HAP-1 (cell line): ENCODE data around the gene NDUFAF5.

Source experiments
- DNase-seq, 2 experiments: peaks; one replicate each; pipeline ENCODE4 v3.0.0-alpha.2; 2016 to 2020; ENCODE audit warnings: low spot score in 2 of 2
- H3K27me3 ChIP-seq: fragments of 250-450 bp; sonication (Bioruptor Pico); 2 replicates; pipeline ENCODE4 v1.5.1; 2020; ENCODE audit warnings: low read depth, mild to moderate bottlenecking, moderate library complexity
- H3K36me3 ChIP-seq: fragments of 250-450 bp; sonication (Bioruptor Pico); replicated peaks from 2 replicates; pipeline ENCODE4 v1.5.1; 2020; ENCODE audit warnings: mild to moderate bottlenecking
- H3K4me1 ChIP-seq: fragments of 250-450 bp; sonication (Bioruptor Pico); 2 replicates; pipeline ENCODE4 v1.5.1; 2020; ENCODE audit warnings: mild to moderate bottlenecking
- H3K4me3 ChIP-seq: fragments of 250-450 bp; sonication (Bioruptor Pico); 2 replicates; pipeline ENCODE4 v1.5.1; 2020; ENCODE audit warnings: mild to moderate bottlenecking, moderate library complexity
- H3K9me3 ChIP-seq: fragments of 250-450 bp; sonication (Bioruptor Pico); 2 replicates; pipeline ENCODE4 v1.5.1; 2020; ENCODE audit warnings: mild to moderate bottlenecking, moderate library complexity
- in situ Hi-C: fragments of 300-500 bp; cut with MboI; formaldehyde crosslinking; loops from 3 replicates; pipeline ENCODE4 v1.14.3; 2020; ENCODE audit warnings: low sequenced_read_pairs, inconsistent platforms, mixed read lengths

NDUFAF5 gene

GRCh38 chr20:13819885-13820645, 35.2 kb downstream of the NDUFAF5 start:
- H3K27me3 ChIP-seq, result no peaks in the 10 kb centered on the region
- peaks cover 29% of the 10 kb centered on the region for H3K36me3 ChIP-seq
- peak; percentile 32 to 49 for DNase-seq
- H3K9me3 ChIP-seq, result no peaks in the 10 kb centered on the region
- peaks cover 4% of the 10 kb centered on the region for H3K4me1 ChIP-seq
- no peak overlapping the region for H3K4me3 ChIP-seq
- in situ Hi-C loops, result loop anchor here (5.0 kb wide), 1 partner anchor 237 kb away; no protein-coding TSS in a partner anchor

DNA sequence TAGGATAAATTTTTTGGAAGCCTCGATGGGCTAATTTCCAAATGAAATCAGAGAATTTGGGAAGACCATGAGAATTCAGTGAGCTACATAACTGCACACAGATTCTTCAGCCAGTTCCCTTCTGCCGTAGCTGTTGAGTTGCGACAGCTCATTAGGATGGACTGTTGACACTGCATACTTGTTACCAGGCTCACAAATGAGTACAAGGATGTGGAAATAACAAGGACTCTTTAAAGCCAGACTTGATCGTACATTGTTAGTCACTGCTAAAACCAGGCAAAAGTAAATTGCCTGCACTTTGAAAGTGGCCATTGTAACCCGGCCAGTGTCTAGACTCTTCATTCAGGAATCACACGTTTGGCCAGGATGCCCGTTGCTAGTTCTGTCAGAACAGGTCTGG, 37.0 kb downstream of the NDUFAF5 start:
- Histone ChIP-seq H3K9me3 (no peaks in the 10 kb centered on the region), H3K4me1 (peaks cover 4% of the 10 kb centered on the region), H3K4me3 (no peak overlapping the region), H3K36me3 (peaks cover 13% of the 10 kb centered on the region), H3K27me3 (no peaks in the 10 kb centered on the region; the same call in 1 of the 2 replicates)
- no peak for DNase-seq
- in situ Hi-C loops, result loop anchor here (5.0 kb wide), 1 partner anchor 235 kb away; no protein-coding TSS in a partner anchor

DNA sequence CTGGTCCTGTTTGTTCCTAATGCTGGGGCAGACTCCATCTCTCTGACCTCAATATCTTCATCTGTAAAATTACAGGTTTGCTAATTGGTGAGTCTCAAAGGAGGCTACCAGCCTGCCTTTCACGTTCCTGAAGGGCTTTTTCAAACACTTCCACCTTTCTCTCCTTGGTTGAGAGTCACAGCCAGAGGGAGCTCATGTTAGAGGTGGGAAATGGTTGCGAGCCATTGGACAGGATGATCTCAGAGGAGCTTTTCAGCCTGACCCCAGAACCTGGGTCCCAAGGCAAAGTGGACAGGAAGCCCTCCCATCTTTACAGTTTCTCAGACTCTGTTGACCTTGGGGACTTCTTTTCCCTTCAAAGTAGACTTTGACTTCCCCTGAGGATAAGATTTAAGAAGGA, 37.6 kb downstream of the NDUFAF5 start:
- in situ Hi-C loops, result loop anchor here (5.0 kb wide), 1 partner anchor 235 kb away; no protein-coding TSS in a partner anchor
- no peak for DNase-seq
- peaks cover 1% of the 10 kb centered on the region for H3K4me1 ChIP-seq
- no peak overlapping the region for H3K4me3 ChIP-seq
- H3K27me3 ChIP-seq, result no peaks in the 10 kb centered on the region; the same call in 1 of the 2 replicates
- H3K36me3 ChIP-seq, result peaks cover 7% of the 10 kb centered on the region
- H3K9me3 ChIP-seq, result no peaks in the 10 kb centered on the region

- no peaks in the 10 kb centered on the region for H3K4me1 ChIP-seq
- H3K36me3 ChIP-seq, result no peaks in the 10 kb centered on the region
- in situ Hi-C loops, result loop anchor here (5.0 kb wide), 1 partner anchor 233 kb away; no protein-coding TSS in a partner anchor
- no peaks in the 10 kb centered on the region; the same call in 1 of the 2 replicates for H3K27me3 ChIP-seq
- H3K9me3 ChIP-seq, result no peaks in the 10 kb centered on the region
- no peak for DNase-seq
- H3K4me3 ChIP-seq, result no peak overlapping the region
These were observed 39.6 kb downstream of the NDUFAF5 start for GRCh38 chr20:13824459-13824858.

DNA sequence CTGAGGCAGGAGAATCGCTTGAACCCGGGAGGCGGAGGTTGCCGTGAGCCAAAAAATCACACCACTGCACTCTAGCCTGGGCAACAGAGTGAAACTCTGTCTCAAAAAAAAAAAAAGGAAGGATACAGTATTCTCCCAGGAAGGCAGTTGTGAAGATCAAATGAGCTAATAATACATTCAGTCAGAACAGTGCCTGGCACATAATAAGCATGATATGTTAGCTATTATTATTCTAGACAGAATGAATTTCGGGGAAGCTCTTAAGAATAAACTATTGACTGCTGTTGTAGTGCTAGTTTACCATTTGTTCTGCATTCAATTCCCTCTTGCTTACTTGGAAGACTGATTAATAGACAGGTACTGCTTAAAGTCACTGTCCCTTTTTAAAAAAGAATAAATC, 40.6 kb downstream of the NDUFAF5 start:
- DNase-seq, result no peak
- no peaks in the 10 kb centered on the region for H3K4me1 ChIP-seq
- H3K9me3 ChIP-seq, result no peaks in the 10 kb centered on the region
- in situ Hi-C loops, result no loop called here
- no peaks in the 10 kb centered on the region for H3K36me3 ChIP-seq
- no peaks in the 10 kb centered on the region; the same call in none of the 2 replicates for H3K27me3 ChIP-seq
- H3K4me3 ChIP-seq, result no peak overlapping the region

DNA sequence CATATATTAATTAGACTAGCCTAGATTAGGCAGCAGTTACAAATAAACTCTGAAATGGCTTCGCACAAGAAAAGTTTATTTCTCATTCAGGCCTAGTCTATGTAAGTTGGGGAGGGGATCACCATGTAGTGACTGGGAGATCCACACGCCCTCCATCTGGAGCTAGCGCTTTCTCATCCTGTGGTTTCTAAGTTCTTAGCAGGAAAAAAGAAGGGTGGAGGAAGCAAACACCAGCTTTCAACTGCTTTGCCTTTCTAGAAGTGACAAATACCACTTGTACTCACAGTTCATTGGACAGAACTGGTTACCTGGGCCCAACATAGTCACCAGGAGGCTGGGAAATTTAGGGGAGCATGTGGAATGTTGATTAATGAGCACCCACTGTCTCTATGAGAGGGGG, 46.6 kb downstream of the NDUFAF5 start:
- Histone ChIP-seq H3K36me3 (no peaks in the 10 kb centered on the region), H3K9me3 (no peaks in the 10 kb centered on the region), H3K4me1 (no peaks in the 10 kb centered on the region), H3K4me3 (no peak overlapping the region), H3K27me3 (no peaks in the 10 kb centered on the region; the same call in 1 of the 2 replicates)
- no peak for DNase-seq
- in situ Hi-C loops, result no loop called here

- Histone ChIP-seq H3K36me3 (no peaks in the 10 kb centered on the region), H3K4me3 (no peak overlapping the region), H3K27me3 (no peaks in the 10 kb centered on the region), H3K4me1 (no peaks in the 10 kb centered on the region), H3K9me3 (no peaks in the 10 kb centered on the region)
- no peak for DNase-seq
- in situ Hi-C loops, result no loop called here
These were observed 53.8 kb downstream of the NDUFAF5 start for GRCh38 chr20:13838664-13839063.

DNA sequence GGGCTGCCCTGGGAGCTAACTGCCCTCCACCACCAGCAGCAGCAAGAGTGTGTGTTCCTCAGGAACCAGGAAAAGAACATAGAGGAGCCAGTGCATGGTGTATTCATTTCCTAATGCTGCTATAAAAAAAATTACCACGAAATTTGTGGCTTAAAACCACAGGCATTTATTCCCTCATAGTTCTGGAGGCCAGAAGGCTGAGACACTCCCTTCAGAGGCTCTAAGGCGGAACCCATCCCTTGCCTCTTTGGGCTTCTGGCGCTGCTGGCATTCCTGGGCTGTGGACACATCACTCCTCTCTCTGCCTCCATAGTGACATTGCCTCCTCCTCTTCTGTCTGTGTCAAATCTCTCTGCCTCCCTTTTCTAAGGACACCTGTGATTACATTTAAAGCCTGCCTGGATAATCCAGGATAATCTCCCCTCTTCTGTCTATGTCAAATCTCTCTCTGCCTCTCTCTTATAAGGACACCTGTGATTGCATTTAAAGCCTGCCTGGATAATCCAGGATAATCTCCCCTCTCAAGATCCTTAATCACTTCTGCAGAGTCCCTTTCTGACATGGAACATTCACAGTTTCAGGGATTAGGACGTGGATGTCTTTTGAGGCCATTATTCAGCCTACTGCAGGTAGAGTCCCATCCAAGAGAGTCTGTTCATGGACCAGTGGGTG, 54.7 kb downstream of the NDUFAF5 start:
- Histone ChIP-seq H3K4me1 (no peaks in the 10 kb centered on the region), H3K4me3 (no peak overlapping the region), H3K27me3 (no peaks in the 10 kb centered on the region), H3K9me3 (no peaks in the 10 kb centered on the region), H3K36me3 (no peaks in the 10 kb centered on the region)
- DNase-seq, result no peak
- in situ Hi-C loops, result no loop called here

GRCh38 chr20:13840093-13840465, 55.3 kb downstream of the NDUFAF5 start:
- Histone ChIP-seq H3K9me3 (no peaks in the 10 kb centered on the region), H3K36me3 (no peaks in the 10 kb centered on the region), H3K27me3 (no peaks in the 10 kb centered on the region), H3K4me1 (no peaks in the 10 kb centered on the region), H3K4me3 (no peak overlapping the region)
- no peak for DNase-seq
- in situ Hi-C loops, result no loop called here

- in situ Hi-C loops, result no loop called here
- Histone ChIP-seq H3K36me3 (no peaks in the 10 kb centered on the region), H3K4me1 (no peaks in the 10 kb centered on the region)
These were observed 56.4 kb downstream of the NDUFAF5 start for GRCh38 chr20:13841206-13841605.

GRCh38 chr20:13844296-13844695, 59.5 kb downstream of the NDUFAF5 start:
- H3K4me3 ChIP-seq, result no peak overlapping the region
- DNase-seq, result no peak
- no peaks in the 10 kb centered on the region for H3K4me1 ChIP-seq
- no peaks in the 10 kb centered on the region for H3K36me3 ChIP-seq
- H3K27me3 ChIP-seq, result no peaks in the 10 kb centered on the region
- in situ Hi-C loops, result no loop called here
- H3K9me3 ChIP-seq, result no peaks in the 10 kb centered on the region

More at GRCh38 chr20:13841206-13841605, 56.4 kb downstream of the NDUFAF5 start:
- Histone ChIP-seq H3K4me3 (no peak overlapping the region), H3K9me3 (no peaks in the 10 kb centered on the region), H3K27me3 (no peaks in the 10 kb centered on the region)
- no peak for DNase-seq

GRCh38 chr20:13851279-13851678, 66.5 kb downstream of the NDUFAF5 start:
- peaks cover 6% of the 10 kb centered on the region; the same call in 1 of the 2 replicates for H3K27me3 ChIP-seq
- in situ Hi-C loops, result no loop called here
- H3K9me3 ChIP-seq, result no peaks in the 10 kb centered on the region
- no peaks in the 10 kb centered on the region for H3K4me1 ChIP-seq
- no peaks in the 10 kb centered on the region for H3K36me3 ChIP-seq
- DNase-seq, result no peak
- no peak overlapping the region for H3K4me3 ChIP-seq

GRCh38 chr20:13852306-13852705, 67.5 kb downstream of the NDUFAF5 start:
- no peak overlapping the region for H3K4me3 ChIP-seq
- in situ Hi-C loops, result no loop called here
- H3K4me1 ChIP-seq, result no peaks in the 10 kb centered on the region
- DNase-seq, result no peak
- H3K9me3 ChIP-seq, result no peaks in the 10 kb centered on the region
- H3K27me3 ChIP-seq, result peaks cover 6% of the 10 kb centered on the region; the same call in 1 of the 2 replicates
- no peaks in the 10 kb centered on the region for H3K36me3 ChIP-seq

GRCh38 chr20:13855613-13856012, 70.8 kb downstream of the NDUFAF5 start:
- H3K36me3 ChIP-seq, result no peaks in the 10 kb centered on the region
- H3K27me3 ChIP-seq, result peaks cover 6% of the 10 kb centered on the region; the same call in 1 of the 2 replicates
- in situ Hi-C loops, result no loop called here

More at GRCh38 chr20:13855613-13856012, 70.8 kb downstream of the NDUFAF5 start:
- no peaks in the 10 kb centered on the region for H3K9me3 ChIP-seq
- H3K4me3 ChIP-seq, result no peak overlapping the region
- H3K4me1 ChIP-seq, result no peaks in the 10 kb centered on the region
- DNase-seq, result no peak
